COLO829 (cell line): ENCODE measurements around the gene CBX3.
A peak's percentile ranks its signal among the peaks of the same experiment; 100 is the strongest.
"Not testable (repeated sequence)": the region's sequence is repeated elsewhere in the genome, so short reads cannot be mapped to it uniquely, and the experiment has no call there.

Source experiments
- DNase-seq: peaks from one replicate; pipeline ENCODE4 v3.0.0; 2012; ENCODE audit warnings: low spot score

The CBX3 gene

DNA sequence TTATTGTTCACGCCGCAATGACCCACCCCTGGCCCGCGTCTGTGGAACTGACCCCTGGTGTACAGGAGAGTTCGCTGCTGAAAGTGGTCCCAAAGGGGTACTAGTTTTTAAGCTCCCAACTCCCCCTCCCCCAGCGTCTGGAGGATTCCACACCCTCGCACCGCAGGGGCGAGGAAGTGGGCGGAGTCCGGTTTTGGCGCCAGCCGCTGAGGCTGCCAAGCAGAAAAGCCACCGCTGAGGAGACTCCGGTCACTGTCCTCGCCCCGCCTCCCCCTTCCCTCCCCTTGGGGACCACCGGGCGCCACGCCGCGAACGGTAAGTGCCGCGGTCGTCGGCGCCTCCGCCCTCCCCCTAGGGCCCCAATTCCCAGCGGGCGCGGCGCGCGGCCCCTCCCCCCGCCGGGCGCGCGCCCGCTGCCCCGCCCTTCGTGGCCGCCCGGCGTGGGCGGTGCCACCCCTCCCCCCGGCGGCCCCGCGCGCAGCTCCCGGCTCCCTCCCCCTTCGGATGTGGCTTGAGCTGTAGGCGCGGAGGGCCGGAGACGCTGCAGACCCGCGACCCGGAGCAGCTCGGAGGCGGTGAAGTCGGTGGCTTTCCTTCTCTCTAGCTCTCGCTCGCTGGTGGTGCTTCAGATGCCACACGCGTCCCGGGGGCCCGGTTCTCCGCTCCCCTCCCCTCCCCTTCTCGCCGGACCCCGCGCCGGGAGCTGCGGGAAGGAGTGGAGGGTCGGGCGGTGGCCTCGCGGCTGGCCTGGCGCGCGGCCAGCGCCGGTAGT, at the start of gene CBX3:
Gene CBX3, plus strand, starts transcription at position 499 of the 772 bp plus-strand sequence. CDS start 1,254 bp downstream, outside the sequence.
- DNase-seq, result peak; percentile 79

DNA sequence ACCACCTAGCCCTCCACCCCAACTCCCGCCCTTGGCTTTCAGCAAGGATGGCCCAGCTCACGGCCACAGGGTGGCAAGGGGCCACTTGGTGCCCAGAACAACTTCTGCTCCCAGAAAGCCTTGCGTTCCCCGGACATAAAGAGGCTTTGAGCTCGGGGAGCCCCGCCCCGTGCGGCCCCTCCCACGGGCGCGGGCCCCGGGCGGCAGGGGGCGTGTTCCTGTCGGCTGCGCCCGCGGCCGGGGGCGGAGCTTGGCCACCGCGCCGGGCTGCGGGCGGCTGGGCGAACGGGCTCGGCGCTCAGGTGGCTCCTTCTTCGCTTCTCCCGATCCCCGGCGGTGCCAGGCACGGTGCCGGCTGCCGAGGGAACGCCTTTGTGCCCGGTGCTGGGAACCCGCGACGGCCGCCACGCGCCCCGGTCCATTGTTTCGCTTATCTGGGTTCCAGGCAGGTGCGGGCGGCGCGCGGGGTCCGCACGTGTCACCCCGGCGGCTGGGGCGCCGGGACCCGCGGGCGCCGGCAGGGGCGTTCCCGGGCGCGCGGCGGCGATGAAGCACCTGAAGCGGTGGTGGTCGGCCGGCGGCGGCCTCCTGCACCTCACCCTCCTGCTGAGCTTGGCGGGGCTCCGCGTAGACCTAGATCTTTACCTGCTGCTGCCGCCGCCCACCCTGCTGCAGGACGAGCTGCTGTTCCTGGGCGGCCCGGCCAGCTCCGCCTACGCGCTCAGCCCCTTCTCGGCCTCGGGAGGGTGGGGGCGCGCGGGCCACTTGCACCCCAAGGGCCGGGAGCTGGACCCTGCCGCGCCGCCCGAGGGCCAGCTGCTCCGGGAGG, 49.4 kb upstream of the CBX3 start, which contains the start of gene NFE2L3:
Gene NFE2L3, plus strand, starts transcription at position 246 of the 829 bp plus-strand sequence. Its CDS starts 301 bp downstream, at position 547.
- DNase-seq, result peak; percentile 64

DNA sequence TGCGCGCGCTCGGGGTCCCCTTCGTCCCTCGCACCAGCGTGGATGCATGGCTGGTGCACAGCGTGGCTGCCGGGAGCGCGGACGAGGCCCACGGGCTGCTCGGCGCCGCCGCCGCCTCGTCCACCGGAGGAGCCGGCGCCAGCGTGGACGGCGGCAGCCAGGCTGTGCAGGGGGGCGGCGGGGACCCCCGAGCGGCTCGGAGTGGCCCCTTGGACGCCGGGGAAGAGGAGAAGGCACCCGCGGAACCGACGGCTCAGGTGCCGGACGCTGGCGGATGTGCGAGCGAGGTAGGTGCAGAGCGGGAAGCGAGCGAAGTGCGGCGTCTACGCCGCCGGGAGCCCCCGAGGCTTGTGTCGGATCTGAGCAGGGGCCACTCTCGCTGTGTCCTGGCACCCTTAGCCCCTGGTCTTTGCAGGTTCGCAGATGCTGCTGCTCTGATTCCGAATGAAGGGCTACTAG, 48.7 kb upstream of the CBX3 start:
- DNase-seq, result not testable (repeated sequence)

DNA sequence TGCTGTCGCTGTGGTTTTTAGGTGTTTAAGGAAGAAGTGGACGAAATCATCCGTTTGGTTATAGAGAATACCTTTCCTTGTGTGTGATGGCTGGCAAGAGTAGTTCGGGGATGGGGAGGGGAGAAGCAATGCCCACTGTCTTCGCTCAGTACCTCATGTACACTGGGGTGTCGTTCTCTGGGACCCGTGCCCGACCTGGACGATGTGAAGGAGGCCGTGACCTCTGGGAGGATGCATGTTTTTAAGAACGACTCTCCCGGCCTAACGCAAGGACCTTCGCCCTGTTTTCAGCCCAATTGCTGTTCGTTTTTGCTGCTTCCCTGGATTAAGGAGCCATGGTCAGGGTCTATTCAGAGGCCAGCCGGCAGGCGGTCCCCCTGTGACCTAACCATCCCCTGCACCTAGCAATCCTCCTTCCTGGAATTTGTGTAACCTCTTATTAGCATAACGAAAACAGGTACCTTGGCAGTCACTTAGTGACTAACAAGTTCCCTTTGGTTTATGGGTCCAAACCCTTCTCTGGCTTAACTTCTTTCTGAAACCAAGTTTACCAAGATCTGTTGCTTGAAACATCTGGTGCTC, 48.2 kb upstream of the CBX3 start:
- DNase-seq, result no peak

DNA sequence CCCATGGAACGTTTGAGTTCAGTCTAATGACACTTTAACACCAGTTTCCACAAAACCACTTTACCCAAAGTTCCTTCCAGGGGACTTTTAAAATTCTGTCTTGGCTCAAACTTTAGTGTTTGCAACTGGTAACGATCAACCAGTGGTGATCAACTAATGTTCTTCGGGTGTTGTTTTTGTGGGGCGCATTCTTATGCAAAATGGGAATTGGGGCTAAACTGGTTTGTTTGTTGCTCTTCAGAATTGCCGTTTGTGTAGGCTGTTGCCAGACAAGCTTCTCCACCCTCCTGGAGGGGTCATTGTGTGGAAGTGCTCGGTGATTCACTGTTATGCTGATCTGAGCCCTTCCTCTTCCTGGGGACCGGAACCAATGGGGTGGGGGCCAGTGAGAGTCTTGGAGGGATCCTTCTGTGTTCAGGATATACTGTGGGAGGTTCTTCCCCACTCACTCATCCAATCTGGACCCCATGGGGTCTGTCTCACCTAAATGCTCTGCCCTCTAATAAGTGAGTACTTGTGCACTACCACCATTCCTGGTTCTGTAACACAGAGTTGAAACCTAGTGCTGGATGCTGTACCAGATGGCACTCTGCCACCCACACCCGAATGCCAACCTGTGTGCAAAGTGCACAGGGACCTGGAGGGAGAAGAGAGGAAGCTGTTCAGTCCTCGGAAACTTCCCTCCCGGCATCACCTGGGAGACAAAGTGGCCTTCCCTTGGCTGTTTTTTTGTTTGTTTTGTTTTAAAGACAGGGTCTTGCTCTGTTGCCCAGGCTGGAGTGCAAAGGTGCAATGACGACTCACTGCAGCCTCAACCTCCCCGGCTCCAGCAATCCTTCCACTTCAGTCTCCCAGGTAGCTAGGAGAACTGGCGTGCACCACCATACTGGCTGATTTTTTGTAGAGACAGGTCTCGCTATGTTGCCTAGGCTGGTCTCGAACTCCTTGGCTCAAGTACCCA, 47.4 kb upstream of the CBX3 start:
- no peak for DNase-seq

DNA sequence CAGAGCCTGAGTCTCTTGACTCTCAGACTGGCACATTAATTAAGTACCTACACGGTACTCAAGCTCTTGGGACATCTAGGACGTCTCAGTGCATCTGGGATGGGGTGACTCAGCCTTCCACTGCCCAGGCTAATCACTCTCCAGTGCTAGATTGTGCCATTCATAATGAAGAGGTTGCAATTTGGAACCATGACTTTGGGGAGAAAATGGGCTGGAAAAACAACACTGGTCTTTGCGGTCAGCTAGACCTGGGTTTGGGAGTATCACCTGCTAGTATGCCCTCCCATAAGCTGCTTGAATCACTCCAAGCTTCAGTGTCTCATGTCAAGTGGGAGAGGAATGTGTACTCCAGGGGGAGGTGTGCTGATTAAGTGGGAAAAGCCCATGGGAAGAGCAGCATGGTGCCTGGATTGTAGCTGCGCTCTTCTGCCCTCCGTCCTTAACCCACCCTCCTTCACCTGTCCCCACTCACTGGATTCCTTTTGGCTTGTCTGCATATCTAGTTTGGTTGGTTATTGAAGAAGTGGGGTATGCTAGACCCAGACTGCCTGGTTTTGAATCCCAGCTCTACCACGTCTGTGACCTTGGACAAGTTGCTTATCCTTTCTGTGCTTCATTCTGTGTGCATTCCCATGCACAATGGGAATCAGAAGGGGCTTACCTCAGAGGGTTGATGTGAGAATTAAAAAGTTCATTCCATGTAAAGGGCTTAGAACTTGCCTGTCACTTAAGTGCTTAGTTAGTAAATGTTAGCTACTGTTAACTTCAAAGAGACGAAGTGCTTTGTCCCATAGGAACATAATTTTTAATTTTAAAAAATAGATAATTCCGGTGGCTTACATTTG, 45.8 kb upstream of the CBX3 start:
- no peak for DNase-seq

DNA sequence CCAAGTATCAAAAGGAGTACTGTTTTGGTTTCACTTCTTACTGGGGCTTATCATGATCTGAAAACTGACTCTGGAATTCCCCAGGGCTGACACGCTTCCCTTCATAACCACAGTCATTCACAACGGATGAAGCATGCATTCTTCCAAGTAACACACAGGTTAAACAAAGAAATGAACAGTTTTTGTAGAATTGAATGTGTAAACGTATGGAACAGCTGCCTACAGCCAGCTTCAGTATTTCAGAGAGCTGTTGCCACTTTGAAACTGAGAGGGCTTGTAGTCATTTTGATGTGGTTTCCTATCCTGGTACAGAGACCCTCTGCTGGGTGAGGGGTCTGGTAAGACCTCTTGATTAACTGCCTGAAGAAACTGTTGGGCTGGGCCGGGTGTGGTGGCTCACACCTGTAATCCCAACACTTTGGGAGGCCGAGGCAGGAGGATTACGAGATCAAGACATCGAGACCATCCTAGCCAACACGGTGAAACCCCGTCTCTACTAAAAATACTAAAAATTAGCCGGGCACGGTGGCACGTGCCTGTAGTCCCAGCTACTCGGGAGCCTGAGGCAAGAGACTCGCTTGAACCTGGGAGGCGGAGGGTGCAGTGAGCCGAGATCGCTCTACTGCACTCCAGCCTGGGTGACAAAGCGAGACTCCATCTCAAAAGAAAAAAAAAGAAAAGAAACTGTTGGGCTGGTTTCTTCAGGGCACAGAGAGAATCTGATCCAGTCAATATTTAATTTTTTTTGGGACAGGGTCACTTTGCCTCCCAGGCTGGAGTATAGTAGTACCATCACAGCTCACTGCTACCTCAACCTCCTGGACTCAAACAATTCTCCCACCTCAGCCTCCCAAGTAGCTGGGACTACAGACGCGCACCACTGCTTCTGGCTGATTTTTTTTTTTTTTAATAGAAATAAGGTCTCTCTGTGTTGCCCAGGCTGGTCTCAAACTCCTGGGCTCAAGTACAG, 44.8 kb upstream of the CBX3 start:
- DNase-seq, result peak; percentile 83

DNA sequence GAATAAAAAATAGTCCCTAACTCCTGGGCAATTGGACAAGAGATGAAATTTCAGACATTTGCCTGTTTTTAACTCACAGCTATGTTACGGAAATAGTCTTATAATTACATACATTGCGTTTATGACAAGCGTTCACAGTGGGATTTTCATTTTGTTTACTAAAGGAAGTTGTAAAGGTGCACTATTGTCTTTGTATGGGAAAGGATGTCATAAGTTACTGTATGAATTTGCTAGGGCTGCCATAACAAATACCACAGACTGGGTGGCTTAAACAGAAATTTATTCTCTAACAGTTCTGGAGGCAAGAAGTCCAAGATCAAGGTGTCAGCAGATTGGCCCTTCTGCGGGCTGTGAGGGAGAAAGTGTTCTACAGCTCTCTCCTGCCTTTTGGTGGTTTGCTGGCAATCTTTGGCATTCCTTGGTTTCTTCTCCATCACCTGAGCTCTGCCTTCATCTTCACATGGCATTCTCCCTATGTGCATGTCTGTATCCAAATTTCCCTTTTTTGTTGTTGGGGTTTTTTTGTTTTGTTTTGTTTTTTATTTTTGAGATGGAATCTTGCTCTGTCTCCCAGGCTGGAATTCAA, 43.9 kb upstream of the CBX3 start:
- DNase-seq, result no peak

DNA sequence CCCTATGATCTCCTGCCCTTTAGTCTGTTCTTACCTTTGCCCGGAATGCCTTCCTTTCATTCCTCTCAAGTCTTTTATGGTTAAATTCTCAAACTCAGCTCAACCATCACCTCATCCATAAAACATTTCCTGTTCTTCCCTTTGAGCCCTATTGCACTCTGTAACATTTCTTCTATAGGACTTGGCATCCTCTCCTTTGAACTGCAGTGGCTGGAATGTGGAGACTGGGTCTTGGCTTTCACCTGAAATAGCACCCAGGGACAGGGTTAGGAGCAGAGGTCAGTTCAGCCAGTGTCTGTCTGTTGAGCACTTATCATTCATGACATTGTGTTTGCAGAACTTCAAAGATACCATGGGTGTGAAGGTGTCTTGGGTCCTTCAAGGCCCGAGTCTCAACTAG, 42.3 kb upstream of the CBX3 start:
- DNase-seq, result no peak

DNA sequence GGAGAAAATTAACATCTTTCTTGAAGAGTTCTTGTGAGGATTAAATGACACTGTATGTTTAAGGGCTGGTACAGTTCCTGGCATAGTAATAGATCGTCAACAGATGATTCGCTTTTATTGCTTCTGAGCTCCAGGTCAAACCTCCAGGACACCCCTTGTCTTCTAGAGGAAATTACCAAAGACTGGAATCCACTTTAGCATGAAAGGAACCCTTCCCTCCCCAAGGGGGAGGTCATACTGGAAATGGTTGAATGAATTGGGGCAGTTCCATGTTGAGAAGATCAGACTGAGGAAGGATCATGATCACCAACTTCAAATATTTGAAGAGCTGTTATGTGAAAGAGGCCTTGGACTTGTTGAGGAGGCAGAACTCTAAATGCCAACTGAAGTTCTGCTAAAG, 40.6 kb upstream of the CBX3 start:
- no peak for DNase-seq

DNA sequence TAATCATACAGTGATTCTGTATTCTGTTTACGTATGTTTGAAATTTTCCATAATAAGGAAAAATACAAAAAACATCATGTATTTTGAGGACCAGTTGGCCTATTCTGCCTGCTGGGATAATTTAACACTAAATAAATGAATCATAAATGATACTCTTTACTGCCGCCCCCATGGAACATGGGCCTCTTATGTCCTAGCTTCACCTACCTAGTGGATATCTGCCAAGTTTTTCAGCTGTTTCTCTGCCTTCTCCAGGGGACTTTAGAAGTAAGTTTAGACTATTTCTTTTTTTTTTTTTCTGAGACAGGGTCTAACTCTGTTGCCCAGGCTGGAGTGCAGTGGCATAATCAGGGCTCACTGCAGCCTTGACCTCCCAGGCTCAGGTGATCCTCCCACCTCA, 39.1 kb upstream of the CBX3 start:
- no peak for DNase-seq

DNA sequence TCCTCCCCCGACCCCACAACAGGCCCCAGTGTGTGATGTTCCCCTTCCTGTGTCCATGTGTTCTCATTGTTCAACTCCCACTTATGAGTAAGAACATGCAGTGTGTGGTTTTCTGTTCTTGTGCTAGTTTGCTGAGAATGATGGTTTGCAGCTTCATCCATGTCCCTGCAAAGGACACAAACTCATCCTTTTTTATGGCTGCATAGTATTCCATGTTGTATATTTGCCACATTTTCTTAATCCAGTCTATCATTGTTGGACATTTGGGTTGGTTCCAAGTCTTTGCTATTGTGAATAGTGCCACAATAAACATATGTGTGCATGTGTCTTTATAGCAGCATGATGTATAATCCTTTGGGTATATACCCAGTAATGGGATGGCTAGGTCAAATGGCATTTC, 37.7 kb upstream of the CBX3 start:
- DNase-seq, result not testable (repeated sequence)

DNA sequence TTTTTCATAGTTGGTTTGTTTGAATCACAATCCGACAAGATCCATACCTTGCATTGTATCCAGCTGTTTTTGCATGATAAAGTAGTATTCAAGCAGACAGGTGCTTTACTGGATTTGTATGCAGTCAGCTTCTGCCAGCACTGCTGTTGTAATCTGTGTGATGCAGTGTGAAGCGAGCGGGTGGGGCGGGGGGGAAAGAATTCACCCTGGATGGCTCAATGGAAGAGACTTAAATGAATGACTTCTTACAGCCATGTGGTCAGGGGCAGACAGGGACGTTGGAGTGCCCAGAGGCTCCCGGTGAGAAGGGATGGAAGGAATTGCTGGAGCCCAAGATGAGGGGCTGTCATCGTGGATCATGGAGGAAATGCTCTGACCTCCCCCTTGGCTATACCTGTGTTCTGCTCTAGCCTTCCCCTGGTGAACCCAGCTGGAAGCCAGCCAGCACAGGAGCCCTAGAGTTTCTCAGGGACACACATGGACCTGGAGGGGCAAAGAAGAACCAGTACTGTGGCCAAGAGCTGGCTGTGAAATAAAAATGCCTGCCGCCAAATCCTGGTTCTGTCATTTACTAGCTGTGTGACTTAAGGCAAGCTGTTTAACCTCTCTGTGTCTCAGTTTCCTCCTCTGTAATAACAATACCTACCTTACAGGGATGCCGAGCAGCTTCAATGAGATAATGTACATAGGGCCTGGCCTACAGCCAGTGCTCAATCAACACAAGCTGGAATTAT, 35.4 kb upstream of the CBX3 start:
- no peak for DNase-seq

DNA sequence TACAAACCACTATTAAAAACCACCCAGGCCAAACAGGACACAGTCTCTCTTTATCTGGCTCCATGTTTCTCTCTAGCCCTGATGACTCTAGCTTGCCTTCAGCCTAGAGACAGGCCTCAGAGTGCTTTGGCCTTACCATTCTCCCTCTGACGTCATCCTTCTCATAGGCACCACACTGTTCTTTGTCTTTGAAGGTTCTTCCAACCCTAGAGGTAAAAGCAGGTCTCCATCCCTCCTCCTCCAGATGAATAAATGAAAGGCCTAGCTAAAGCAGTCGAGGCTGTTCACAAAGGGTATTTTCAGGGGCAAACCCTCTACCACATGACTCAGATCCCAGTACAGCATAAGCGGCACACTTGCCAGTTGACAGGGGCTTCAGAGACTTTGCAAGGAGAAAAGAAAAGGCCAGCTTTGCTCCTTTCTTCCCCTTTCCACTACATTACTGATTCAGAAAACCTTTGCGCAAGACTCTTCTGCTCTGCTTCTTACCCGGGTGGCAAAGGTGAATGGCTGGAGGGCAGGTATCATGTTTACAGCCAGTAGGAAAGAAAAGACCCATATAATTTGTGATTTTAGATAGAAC, 34.8 kb upstream of the CBX3 start:
- DNase-seq, result no peak

DNA sequence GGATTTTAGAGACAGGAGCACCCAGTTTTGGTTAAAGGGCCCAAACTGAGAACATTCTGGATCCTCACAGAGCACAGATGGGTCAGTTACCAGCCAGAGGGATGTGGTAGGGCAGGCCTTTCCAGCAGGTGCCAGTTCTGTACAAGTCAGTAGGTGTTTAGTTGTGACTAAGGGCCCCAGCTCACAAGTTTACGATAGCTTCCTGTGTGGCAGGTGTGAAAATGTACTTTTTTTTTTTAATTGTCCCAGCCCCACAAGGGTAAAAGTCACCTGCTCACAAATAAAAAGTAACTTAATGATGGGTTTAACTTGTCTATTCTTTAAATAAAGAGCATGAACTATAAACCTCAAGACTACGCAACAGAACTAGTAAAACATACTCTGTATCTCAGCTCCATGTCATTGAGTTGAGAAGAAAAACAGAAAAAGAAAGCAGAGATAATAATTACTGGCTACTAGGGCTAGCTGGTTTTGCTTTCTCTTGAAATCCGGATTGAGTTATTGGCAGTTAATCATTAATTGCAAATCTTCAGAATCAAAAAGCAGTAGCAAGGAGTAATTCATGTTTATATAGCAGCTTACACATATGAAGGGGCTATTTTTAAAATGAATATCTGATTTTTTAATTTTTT, 34.1 kb upstream of the CBX3 start:
- no peak for DNase-seq

DNA sequence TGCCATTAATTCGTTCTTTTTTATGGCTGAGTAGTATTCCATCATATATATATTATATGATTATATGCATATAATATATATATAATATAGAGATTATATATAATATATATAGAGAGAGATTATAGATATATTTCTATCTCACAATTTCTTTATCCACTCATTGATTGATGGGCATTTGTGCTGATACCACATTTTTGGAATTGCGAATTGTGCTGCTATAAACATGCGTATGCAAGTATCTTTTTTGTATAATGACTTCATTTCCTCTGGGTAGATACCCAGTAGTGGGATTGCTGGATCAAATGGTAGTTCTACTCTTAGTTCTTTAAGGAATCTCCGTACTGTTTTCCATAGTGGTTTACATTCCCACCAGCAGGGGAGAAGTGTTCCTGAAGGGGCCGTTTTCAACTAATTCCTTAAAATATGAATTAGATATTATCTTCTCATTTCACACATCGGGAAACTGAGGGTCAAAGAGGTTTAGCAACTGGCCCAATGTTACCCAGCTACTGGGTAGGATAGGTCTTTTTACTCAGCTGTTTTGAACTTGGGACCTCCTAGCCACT, 33.0 kb upstream of the CBX3 start:
- no peak for DNase-seq

DNA sequence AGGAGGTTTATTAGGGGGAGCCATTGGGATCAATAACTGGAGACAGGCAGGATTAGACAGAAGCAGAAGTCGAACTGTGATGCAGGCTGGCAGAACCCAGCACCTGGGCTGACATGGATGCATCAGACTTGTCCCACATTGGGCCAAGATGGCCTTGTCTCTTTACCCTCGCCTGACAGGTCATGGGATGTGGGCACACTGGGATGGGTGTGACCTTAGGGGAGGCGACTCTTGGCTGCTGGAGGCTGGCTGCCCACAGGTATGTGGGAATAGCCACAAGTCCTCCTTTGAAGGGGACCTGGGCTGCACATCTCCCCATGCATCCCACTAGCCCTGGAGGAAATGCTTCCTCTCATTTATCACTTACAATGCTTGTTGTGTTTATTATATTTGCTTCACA, 32.3 kb upstream of the CBX3 start:
- DNase-seq, result no peak
